Esophagus squamous epithelium (tissue), 4 donors: ENCODE data around the gene INTS1.

ENCODE experiments used
- POLR2A ChIP-seq, 4 donors: fragments of 450-650 bp; IDR thresholded peaks; one replicate each; pipeline ENCODE4 v1.6.1; 2017; ENCODE audit warnings: antibody characterized with exemption in 4 of 4, mild to moderate bottlenecking in 4 of 4, moderate library complexity in 3 of 4
- TF ChIP-seq, protein P1 (sequence below), 6 experiments: fragments of 450-650 bp in 4 of 6; fragments of 200-600 bp in 2 of 6; sonication (generic) in 2 of 6; IDR thresholded peaks; one replicate each; pipeline ENCODE4 v1.5.1; 2016 to 2019; ENCODE audit warnings: antibody characterized with exemption in 6 of 6, mild to moderate bottlenecking in 4 of 6, moderate library complexity in 4 of 6

- TF ChIP-seq, protein P1, sequence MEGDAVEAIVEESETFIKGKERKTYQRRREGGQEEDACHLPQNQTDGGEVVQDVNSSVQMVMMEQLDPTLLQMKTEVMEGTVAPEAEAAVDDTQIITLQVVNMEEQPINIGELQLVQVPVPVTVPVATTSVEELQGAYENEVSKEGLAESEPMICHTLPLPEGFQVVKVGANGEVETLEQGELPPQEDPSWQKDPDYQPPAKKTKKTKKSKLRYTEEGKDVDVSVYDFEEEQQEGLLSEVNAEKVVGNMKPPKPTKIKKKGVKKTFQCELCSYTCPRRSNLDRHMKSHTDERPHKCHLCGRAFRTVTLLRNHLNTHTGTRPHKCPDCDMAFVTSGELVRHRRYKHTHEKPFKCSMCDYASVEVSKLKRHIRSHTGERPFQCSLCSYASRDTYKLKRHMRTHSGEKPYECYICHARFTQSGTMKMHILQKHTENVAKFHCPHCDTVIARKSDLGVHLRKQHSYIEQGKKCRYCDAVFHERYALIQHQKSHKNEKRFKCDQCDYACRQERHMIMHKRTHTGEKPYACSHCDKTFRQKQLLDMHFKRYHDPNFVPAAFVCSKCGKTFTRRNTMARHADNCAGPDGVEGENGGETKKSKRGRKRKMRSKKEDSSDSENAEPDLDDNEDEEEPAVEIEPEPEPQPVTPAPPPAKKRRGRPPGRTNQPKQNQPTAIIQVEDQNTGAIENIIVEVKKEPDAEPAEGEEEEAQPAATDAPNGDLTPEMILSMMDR (IDR thresholded peaks at IDR 0.05) = no peak
- TF ChIP-seq POLR2A (IDR thresholded peaks at IDR 0.05) = no peak
Observed at GRCh38 chr7:1421020-1421790, 83.0 kb downstream of the INTS1 start.
